CD4-positive, alpha-beta T cell treated with Interleukin-17A for 1 hour (primary cell): Measurements from ENCODE around the gene ANKLE2.

ENCODE experiments used
- DNase-seq: peaks from one replicate; pipeline ENCODE4 v3.0.0-alpha.2; 2020

The ANKLE2 gene

DNA sequence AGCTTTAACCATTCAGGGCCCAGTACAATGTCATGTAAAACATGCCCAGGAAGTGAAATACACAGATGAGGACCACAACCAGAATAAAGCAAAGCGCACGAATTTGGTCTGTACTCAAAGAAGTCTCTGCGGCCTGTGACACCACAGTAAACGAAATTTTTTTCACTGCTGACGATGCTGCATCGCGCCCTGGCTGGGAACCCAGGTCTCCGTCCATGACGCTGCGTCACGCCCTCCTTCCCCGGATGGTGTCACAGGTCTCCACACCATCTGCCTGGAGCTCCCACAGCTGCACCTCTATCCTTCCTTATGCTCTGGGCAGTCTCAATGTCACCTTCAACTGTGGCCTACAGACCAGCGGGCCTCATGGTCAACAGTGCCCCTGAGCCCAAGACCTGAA is 17.8 kb downstream of the ANKLE2 start:
- DNase-seq: no peak

DNA sequence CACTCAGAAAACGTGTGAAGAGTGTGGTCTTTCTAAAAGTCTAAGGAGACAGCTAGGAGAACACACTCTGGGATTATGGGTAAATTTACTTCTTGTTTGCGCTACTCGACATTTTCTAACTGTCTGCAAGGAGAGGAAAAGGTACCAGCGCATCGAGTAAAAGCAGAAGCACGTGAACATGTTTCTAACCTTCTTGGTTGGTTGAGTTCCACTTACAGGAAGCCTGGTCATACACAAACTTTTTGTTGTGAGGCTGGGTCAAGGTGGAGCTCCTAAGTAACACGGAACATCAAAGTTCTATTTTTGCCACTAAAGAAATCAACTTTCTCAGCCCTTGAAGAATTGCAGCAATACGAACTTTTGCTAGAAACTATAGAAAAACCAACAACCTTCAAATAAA is 20.0 kb downstream of the ANKLE2 start:
- no peak for DNase-seq

DNA sequence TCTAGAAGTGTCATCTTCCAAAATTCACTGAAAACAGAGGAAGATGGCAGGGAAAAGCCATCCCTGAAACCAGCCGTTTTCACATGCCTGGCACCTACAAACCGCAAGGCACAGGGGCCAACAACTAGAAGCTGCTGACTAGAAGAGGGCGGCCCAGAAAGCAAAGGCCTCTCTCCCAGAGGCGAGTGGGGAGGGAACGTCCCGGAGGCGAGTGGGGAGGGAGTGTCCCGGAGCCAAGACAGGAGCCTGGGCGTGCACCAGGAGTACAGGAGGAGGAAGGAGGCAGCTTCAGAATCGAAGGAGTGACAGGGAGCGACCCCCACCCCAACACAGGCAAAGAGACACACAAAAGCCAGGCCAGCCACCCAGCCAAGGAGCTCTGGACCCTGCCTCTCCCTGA is 21.0 kb downstream of the ANKLE2 start:
- no peak for DNase-seq

DNA sequence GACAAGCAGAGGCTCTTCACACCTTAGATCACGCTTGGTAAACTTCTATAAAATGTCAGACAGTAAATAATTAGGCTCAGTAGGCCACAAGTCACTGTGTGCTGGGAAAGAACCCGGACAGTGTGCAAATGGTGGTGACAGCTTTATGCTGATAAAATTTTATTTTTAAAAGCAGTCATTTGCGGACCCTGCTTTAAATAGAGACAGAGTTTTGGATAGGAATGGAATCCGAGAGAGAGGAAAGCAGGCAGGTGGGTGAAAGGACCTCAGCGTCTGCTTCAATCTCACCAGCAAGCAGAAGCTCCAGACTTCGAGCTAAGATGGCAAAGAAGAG is 21.4 kb downstream of the ANKLE2 start:
- no peak for DNase-seq

DNA sequence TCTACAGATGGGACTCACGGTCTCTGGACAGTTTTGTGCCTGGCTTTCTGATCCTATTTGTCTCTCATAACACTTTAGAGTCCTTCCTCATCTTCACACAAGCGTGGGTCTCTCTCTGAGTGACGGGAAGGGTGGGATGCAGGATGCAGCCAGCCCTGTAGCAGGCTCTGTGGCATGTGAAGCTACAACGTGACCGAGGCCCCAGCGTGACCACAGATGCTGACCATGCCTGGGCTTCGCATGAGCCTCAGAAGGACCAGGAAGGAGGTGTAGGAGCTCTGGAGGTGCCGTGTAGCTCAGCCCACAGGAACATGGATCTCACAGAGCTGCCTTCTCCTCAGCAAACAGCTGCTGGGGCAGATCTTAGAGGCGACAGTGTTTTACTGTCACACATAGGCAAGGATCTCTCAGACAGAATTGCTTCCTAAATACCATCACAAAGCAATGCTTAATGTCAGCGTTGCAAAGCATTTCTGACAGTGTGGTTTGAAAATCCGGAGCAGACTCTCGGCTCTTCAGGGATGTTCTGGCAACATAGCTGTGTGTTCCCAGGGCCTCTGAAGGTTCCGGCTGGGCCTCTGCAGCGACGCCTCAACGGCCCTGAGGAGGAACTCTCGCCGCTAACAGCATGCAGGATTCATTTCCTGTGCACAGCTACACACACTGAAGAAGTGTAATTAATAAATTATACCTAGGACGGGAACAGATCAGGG is 21.9 kb downstream of the ANKLE2 start:
- DNase-seq: no peak

DNA sequence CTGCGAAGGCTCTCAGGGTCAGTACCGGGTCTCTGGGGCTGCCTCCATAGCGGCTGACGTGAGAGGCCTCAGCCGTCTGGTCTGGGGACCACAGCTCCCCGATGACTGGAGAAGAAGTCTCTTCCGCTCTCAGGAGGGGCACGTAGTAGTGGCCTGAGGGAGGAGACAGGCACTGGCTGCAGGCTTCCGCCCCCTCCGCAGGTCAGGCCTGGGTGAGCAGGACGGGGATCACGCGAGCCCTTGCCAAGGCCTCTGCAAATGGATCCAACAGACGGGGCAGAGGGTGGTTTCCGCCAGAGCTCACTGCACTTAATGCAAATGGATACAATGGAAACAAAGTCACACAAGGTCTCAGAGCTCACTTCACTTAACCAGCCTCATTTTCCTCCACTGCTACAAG is 24.7 kb downstream of the ANKLE2 start:
- no peak for DNase-seq

DNA sequence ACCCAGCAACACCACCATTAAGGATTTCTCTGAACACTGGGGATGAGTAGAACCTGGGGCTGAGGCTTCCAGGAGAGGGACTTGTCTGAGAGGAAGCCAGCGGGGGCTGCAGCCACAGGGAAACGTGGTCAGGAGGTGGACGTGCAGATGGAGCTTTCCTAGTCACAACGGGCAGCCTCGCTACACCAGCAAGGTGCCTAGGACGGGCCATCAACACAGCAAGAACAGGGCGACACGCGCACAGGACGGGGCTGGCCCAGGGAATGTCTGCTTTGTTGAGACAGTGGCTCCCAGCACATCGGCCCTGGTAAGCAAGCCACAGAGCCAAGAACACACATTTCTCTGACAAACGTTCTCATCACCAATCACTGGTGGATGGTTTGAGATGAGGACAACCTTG is 25.3 kb downstream of the ANKLE2 start:
- DNase-seq: no peak

DNA sequence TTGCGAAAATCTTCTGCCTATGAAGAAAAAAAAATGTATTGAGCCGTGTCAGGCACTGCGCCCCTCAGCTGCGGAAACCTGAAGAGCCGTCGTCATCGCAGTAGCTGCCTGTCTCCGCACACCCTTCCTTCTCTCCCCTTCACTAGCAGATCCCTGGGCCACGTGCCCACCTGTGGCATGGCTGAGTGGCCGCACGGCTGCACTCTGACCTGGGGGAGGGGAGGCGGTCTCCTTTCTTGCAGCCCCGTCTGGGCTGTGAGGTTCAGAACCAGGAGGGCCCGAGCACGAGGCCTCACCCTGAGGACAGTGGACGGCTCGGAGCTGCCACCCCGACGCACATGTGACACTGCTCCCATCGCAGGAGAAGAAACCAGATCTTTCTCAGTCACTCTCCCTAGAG is 26.1 kb downstream of the ANKLE2 start:
- no peak for DNase-seq

DNA sequence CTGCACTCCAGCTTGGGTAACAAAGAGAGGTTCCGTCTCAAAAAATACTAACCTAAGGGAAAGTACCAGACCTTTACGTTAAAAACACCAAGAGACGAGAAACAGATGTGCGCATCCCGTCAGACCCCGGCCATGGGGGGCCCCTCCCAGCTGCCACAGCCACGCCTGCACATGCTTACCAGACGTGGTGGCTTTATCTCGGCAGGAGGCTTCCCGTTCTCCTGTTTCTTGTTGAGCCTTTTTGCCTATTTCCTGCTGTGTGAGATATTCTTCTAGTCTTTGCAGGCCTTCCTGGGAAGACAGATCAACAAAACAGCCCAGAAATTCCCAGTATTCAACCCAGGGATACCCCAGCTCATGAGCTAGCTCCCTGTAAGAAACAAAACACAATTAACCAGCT is 27.4 kb downstream of the ANKLE2 start:
- no peak for DNase-seq

DNA sequence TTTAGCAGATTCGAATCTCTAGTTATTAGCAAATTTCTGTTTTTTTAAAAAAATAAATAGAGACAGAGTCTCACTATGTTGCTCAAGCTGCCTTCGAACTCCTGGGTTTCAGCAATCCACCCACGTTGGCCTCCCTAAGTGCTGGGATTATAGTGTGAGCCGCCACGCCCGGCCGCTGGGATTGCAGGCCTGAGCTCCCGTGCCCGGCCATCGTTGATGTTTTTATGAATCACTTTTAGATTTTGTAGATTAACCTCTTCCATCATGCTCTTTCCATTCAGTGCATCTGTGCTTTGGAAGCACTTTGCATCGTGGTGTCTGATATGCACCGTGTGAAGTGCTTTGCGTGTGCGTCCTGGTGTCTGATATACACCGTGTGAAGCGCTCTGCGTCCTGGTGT is 30.1 kb downstream of the ANKLE2 start:
- DNase-seq: no peak

DNA sequence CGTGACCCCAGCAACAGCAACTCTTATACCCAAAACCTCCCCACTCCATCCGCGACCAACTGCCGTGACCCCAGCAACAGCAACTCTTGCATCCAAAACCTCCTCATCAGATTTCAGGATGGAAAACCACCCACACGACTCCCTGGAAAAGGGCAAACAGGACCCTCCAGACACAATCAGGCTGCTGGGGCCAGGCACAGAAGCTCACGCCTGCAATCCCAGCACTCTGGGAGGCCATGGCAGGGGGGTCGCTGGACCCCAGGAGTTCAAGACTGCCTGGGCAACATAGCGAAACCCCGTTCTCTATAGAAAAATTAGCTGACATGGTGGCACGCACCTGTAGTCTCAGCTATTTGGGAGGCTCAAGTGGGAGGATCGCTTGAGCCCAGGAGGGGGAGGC is 31.3 kb downstream of the ANKLE2 start:
- DNase-seq: no peak

DNA sequence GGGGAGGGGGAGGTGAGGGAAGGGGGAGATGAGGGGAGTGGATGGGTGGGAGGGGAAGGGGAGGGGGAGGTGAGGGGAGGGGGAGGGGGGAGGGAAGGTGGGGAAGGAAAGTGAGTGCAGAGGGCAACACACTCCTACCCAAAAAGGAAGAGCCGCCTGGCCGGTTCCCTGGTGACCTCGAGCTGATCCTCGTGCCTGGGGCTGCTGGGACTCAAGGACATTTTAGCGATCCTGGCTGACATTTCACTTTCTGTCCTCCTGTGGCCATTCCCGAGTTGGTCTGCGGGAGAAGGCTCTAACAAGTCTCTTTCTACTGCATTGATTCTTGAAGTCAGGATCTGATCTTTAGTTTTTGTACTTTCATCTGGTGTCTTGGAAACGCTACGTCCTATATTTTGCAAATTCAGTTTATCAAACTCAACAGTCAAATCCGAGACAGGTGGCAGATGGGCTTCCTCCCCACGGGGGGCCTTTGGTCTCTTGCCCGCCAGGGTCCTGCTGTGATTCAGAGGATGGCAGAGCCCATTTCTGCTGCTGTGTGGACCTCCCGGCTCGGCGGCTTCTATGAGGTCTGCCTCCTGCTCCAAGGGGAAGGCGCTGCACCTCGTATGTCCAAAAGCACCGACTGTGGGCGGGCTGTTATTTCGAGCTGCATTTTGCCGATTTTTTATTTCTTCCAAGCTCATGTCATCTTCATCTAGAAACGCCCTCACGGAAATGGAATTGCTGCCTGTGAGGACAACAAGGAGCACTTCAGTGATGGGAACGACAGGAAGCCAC is 31.9 kb downstream of the ANKLE2 start:
- DNase-seq: no peak

DNA sequence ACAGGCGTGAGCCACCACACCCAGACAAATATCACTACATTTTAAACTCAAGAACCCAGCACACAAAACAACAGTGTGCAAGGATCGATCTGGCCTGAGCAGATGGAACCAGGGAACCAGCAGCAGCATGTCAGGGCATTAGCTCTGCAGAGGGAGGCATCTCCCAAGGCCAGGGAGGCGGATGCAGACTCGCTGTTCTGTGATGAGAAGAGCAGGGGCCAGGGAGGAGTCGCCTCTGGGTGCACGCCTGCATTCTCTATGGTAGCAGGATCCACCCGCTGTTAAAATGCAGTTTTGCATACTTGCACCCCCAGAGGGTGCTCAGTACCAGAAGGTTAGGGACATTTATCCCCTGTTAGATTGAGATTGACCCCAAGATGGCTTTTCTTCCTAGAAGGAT is 33.1 kb downstream of the ANKLE2 start:
- no peak for DNase-seq

DNA sequence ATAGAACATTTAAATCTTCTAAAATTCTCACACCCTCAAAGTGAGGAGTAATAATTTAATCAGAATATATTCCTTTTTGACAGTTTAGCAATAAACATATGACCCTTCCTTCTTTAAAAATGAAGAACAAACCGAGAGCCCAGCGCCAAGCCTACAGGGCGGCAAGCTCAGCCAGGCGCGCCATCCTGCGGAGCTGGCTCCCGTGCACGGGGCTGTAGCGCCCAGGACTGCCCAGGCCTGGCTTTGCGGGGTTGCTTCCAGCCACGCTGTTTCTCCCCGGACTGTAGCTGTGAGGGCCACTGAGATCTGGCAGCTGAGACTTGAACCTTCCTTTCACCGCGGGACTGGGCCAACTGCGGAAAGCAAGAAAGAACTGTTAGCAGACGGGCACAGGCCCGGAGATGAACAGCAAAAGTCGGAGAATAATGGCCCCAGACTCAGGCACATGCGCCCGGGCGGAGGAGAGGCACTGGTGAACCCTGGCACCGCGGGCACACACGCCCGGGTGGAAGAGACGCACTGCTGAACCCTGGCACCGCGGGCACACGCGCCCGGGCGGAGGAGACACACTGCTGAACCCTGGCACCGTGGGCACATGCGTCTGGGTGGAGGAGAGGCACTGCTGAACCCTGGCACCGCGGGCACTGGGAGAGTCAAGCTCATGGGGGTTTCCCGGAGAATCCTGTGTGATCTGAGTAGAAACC is 34.4 kb downstream of the ANKLE2 start:
- DNase-seq: no peak

DNA sequence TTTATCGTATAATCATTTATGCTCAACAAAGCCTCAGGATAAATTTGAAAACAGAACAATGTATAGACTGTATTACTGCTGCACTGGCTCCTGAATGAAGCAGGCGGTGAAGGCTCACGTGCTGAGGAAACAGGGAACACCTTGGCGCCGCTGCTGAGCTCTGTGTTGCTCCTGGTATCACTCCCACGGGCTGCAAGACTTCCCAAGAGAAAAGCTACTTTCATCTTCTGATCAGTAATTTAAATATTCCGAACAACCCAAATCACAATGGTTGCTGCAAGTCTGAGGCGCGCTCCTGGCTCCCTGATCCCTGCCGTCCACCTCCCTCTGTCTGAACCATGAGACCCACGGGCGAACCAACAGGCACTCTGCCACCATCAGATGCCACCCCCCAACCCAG is 35.2 kb downstream of the ANKLE2 start:
- no peak for DNase-seq

DNA sequence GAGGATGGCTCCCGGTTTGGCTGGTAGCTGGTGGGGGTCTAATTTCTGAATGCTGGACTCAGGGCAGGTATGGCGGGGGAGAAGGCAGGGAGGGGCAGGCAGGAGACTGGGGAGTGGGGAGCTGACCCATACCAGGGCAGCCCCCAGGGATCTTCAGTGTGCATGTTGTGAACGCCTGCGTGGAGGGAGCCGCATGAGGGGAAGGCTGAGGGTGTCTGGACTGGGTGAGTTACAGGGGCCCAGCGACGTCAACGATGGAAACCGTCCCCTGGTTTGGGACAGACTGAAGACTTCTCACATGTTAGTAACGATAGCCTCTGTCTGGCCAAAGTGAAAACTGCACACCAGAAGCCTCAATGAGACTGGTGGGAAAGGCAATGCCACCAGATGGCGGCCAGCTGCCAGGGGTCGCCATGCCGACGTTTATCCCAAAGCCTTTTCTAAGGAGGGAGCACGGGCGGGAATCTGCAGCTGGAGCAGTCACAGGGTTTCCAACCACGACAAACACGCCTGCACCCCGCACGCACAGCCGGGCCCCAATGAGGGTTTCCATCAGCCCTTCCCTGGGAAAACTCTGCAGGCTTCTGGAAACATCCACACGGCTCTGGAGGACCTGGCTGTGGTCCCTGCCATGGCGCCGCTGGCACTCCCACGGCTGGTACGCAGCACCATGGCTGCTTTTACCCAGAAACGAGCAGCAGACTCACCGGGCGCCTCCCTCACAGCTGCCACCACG is 37.0 kb downstream of the ANKLE2 start:
- DNase-seq: no peak

DNA sequence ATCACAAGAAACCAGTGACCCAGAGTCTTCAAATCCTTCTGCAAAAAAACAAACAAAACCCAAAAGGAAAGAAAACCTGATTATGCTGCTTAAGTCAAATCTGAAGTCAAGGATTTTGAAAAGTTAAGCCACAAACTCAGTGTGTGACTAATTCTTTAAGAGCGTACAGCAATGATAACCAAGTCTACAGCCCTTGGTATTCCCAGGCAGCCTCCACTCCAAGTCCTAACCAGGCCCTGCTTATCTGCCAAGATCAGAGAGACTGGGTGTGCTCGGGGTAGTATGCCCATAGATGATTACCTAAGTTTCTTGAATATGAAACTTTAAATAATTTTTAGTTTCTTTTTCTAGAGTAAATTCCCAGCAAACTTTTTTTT is 37.9 kb downstream of the ANKLE2 start:
- no peak for DNase-seq

DNA sequence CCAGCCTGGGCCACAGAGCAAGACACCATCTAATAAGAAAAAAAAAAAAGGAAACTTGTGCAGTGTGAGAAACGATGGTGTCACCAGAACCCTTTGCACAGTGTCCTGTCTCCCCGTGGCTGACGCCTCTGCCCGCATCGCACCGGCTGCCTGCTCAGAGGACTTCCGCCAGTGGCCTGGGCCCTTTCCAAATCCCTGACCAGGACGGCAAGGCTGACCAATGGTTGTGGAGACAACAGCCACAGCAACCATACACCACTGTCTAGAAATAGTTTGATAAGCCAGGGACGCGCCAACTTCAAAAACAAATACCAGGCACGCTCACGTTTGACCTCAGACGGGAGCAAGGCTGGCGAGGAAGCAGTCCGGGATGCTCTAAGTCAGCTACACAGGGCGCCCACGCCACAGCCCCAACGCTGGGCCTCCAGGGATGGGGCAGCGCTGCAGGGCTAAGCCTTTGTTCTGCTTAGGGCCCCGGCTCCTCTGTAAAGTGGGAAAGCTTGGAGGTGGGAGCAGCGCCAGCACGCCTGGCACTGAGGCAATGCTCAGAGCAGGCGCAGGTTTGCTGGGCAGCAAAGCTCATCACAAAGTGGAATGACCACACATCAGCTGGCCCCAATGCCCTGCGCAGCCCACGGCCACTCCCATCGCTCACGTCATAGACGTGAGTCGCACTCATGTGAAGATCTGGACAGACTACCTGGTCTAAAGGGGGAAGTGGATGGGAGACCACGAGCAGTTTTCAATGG is 38.4 kb downstream of the ANKLE2 start:
- DNase-seq: no peak

DNA sequence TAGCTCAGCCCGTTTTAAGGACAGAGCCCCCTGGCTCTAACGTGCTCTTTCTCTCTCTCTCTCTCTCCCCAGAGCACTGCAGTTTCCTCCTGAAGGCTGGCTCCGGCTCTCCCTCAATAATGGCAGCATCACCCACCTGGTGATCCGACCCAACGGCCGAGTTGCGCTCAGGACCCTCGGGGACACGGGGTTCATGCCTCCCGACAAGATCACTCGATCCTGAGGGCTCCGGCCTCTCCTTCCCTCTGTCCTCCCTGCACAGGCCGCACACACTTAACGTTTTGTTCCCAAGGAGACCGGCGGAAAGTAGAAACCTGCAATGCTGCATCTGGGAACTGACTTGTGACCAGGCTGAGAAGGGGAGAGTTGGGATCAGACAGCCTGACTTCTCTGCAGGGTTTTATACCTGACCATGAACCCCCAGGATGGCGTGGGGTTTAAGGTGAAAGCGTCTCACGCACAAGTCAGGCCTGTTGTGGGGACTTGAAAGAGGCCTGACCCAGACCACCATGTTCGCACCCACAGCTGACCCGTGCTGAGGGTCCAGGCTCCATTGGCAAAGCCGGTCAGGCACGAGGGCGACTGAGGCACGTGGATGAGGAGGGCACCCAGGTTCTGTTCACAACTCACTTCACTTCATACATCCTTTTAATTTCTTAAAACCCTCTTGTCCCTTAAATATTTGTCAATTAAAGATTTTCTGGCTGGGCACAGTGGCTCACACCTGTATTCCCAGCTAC is 40.9 kb downstream of the ANKLE2 start:
- DNase-seq: no peak

DNA sequence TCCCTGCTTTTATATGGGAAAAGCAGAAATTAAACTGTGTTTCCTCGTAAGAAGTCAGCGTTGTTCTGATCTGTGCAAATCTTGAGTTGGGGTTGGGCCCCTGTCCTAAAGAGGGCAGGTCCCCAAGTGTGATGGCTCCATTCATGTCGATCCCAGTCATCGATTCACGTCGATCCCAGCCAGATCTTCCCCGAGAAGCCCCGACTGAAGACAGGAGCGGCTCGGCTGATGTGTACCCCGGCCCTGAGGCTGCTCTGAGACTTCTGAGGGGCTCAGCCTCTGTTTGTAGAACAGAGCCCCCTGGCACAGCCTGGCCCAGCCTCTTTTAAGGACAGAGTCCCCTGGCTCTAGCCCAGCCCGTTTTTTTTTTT is 41.7 kb downstream of the ANKLE2 start:
- DNase-seq: no peak

DNA sequence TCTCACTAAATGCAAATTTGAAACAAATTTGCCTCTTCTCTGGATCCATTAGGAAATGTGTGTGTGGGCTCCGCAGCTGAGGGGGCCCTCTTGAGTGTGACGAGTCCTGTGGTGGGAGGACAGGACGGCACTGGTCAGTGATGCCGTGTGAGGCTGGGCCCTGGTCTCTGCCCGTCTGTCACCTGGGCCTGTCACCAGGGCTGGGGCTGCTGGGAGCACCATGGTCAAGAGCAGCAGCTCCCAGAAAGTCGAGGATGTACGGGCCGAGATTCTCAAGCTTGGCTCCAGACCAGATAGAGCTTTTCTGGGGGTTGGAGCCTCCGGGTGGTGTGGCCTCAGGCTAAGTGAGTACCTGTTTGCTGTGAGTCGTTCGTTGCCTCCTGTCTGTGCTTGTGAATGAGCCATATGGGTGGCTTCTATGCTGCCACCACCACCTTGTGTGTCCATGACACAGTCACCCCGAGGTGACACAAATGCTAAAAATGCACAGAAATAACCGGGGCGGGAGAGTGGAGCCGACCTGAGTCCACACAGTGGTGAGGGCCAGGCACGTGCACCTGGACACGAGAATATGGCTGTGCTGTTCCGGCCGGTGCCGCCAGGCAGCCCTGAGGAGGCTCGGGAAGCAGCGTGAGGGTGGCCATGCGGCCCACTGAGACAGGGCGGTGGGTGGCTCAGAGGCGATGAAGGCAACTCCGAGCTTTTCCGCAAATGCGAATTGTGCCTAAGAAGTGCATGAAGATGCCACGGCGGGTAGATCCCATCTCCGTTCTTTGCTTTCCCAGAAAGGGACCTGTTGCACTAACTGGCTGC is 42.3 kb downstream of the ANKLE2 start:
- no peak for DNase-seq
